Breast epithelium (tissue), 3 donors: Measurements from ENCODE around the gene COL18A1.

Experiments
- POLR2A ChIP-seq: fragments of 450-650 bp; IDR thresholded peaks from one replicate; pipeline ENCODE4 v1.6.1; 2016; ENCODE audit warnings: antibody characterized with exemption, mild to moderate bottlenecking, moderate library complexity
- POLR2AphosphoS5 ChIP-seq, 3 donors: sonication (generic); formaldehyde crosslinking; IDR thresholded peaks; one replicate each; pipeline ENCODE4 v1.6.1; 2017; ENCODE audit warnings: antibody characterized with exemption in 3 of 3
- TF ChIP-seq, protein P1 (sequence below), 3 donors: fragments of 450-650 bp; IDR thresholded peaks; one replicate each; pipeline ENCODE4 v1.5.1; 2016 to 2017; ENCODE audit warnings: antibody characterized with exemption in 3 of 3, mild to moderate bottlenecking in 3 of 3, moderate library complexity in 3 of 3

DNA sequence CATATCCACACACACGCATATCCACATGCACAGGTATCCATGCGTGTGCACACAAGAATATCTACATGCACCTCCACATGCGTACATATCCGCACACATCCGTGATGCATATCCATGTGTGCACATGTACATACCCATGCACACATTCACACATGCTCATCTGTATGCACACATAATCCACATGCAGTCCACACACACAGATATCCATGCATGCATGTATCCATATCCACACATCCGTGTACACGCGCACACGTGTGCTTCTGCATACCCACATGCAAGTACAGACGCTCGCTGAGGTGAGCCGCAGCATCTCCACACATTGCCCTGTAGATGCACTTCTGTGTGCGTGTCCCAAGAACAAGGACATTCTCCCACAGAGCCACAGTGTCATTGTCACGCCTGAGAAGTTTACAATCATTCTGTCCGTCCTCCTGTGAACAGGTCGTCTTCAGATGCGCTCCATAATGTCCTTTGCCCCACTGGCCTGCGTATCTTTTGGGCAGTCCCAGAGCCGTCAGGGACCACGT lies 43.4 kb downstream of the COL18A1 start:
- no peak for TF ChIP-seq POLR2A
- TF ChIP-seq, protein P1, sequence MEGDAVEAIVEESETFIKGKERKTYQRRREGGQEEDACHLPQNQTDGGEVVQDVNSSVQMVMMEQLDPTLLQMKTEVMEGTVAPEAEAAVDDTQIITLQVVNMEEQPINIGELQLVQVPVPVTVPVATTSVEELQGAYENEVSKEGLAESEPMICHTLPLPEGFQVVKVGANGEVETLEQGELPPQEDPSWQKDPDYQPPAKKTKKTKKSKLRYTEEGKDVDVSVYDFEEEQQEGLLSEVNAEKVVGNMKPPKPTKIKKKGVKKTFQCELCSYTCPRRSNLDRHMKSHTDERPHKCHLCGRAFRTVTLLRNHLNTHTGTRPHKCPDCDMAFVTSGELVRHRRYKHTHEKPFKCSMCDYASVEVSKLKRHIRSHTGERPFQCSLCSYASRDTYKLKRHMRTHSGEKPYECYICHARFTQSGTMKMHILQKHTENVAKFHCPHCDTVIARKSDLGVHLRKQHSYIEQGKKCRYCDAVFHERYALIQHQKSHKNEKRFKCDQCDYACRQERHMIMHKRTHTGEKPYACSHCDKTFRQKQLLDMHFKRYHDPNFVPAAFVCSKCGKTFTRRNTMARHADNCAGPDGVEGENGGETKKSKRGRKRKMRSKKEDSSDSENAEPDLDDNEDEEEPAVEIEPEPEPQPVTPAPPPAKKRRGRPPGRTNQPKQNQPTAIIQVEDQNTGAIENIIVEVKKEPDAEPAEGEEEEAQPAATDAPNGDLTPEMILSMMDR (IDR thresholded peaks at IDR 0.05): no peak
- TF ChIP-seq POLR2AphosphoS5 (IDR thresholded peaks at IDR 0.05): no peak
